Lower lobe of right lung (tissue), 2 donors: ENCODE measurements around the gene TMC5. TPM values are rescaled to one million over a fixed set of nuclear protein-coding genes. Genes with fewer than 3 reads are reported as not detected.

ENCODE experiments used
- ATAC-seq, 2 donors: fragments of 200-7000 bp; cut with Tn5 transposase; one replicate each; pipeline ENCODE4 v1.9.1; 2020 to 2022; ENCODE audit warnings: mild to moderate bottlenecking in 2 of 2, moderate library complexity in 2 of 2
- DNase-seq: peaks from one replicate; pipeline ENCODE4 v3.0.0-alpha.2; 2020
- H3K27ac ChIP-seq: fragments of 200-600 bp; one replicate; pipeline ENCODE4 v1.8.0; 2022
- H3K27me3 ChIP-seq: fragments of 200-600 bp; one replicate; pipeline ENCODE4 v1.8.0; 2022; ENCODE audit warnings: low read depth
- H3K36me3 ChIP-seq: fragments of 200-600 bp; one replicate; pipeline ENCODE4 v1.8.0; 2022; ENCODE audit warnings: mild to moderate bottlenecking
- H3K4me1 ChIP-seq: fragments of 200-600 bp; one replicate; pipeline ENCODE4 v1.8.0; 2022
- H3K4me3 ChIP-seq: fragments of 200-600 bp; one replicate; pipeline ENCODE4 v1.8.0; 2022; ENCODE audit warnings: mild to moderate bottlenecking
- H3K9me3 ChIP-seq: fragments of 200-600 bp; one replicate; pipeline ENCODE4 v1.8.0; 2022
- intact Hi-C: fragments of 100-400 bp; cut with DNase I; formaldehyde crosslinking; loops from one replicate; pipeline ENCODE4 v1.11.0; 2022
- total RNA-seq: library from RNA; stranded (reverse); fragmentation: NEBNext Ultra II Directional; extraction: Animal tissue kit (Norgen Biotek cat#: 25700); gene quantifications from one replicate; pipeline ENCODE4 v1.2.1, GENCODE V29; 2021
- TF ChIP-seq, protein P1 (sequence below): fragments of 200-600 bp; IDR thresholded peaks from one replicate; pipeline ENCODE4 v1.8.0; 2022; ENCODE audit warnings: antibody characterized with exemption, mild to moderate bottlenecking
- donor health status: DM: no; HTN: yes; CAD: no; lungs with severe emphysema.

Gene TMC5
- total RNA-seq, 1 donor from 2014 or later: 62.1 TPM

DNA sequence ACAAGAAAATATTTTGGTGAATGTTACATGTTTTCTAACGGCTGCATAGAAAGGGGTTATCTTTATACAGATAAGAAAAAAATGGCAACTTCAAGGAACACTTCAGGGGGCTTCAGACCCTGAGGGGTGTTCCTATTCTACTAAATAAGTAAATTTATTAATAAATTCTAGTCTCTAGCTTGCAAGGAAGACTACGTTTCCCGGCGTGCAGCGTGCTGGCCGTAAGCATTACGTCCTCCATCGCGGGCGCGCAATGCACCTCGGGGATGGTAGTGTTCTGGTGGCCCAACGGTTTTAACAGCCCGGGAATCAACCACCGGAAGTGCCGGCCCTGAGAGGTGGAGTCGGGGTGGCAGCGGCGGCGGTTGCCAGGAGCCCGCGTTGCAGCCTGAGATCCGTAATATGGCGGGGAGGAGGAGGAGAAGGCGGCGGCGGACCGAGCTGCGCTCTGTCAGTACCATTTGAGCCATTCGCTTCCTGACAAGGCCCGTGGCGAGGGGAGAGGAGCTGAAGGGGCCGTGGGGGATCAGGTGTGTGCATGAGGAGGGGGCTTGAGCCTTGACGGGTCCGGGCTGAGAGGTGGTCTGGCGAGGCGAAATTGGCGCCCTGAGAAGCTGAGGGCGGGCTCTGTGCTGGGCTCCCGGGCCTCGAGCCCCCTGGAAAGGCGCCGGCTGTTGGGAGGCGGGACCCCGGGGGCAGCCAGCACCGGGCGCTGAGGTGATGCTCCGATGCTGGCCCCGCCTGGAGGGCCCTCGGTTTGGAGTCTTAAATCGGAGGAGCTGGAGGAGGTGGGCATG is 106.1 kb downstream of the TMC5 start, which contains the start of gene CCP110:
CCP110 (plus strand) TSS at position 384 of the 797 bp plus-strand sequence. CDS start 3,940 bp downstream, outside the sequence.
- peak; percentile 99 for DNase-seq
- Histone ChIP-seq H3K27me3 (no peaks in the 10 kb centered on the region), H3K4me3 (peak within 1 kb of the TSS; percentile 94), H3K36me3 (peaks cover 11% of the 10 kb centered on the region), H3K4me1 (peaks cover 52% of the 10 kb centered on the region), H3K9me3 (no peaks in the 10 kb centered on the region), H3K27ac (peak within 1 kb of the TSS; percentile 90)
- peak; percentile 90 to 94 for ATAC-seq
- TF ChIP-seq, protein P1, sequence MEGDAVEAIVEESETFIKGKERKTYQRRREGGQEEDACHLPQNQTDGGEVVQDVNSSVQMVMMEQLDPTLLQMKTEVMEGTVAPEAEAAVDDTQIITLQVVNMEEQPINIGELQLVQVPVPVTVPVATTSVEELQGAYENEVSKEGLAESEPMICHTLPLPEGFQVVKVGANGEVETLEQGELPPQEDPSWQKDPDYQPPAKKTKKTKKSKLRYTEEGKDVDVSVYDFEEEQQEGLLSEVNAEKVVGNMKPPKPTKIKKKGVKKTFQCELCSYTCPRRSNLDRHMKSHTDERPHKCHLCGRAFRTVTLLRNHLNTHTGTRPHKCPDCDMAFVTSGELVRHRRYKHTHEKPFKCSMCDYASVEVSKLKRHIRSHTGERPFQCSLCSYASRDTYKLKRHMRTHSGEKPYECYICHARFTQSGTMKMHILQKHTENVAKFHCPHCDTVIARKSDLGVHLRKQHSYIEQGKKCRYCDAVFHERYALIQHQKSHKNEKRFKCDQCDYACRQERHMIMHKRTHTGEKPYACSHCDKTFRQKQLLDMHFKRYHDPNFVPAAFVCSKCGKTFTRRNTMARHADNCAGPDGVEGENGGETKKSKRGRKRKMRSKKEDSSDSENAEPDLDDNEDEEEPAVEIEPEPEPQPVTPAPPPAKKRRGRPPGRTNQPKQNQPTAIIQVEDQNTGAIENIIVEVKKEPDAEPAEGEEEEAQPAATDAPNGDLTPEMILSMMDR: no peak
- intact Hi-C loops: no loop called here

GRCh38 chr16:19524356-19524615 is 106.6 kb downstream of the TMC5 start:
- Histone ChIP-seq H3K36me3 (peaks cover 16% of the 10 kb centered on the region), H3K9me3 (no peaks in the 10 kb centered on the region), H3K27ac (peak overlapping the region; percentile 90), H3K4me3 (peak overlapping the region; percentile 94), H3K4me1 (peaks cover 46% of the 10 kb centered on the region), H3K27me3 (no peaks in the 10 kb centered on the region)
- intact Hi-C loops: no loop called here
- DNase-seq (no peak), ATAC-seq (peak in 1 of 2 donors; percentile 0)
- TF ChIP-seq, protein P1: no peak

- intact Hi-C loops: no loop called here
- TF ChIP-seq, protein P1: no peak
- ATAC-seq: no peak
- Histone ChIP-seq H3K27ac (peak overlapping the region; percentile 90), H3K27me3 (no peaks in the 10 kb centered on the region), H3K4me1 (peaks cover 41% of the 10 kb centered on the region), H3K36me3 (peaks cover 21% of the 10 kb centered on the region), H3K4me3 (peak overlapping the region; percentile 94), H3K9me3 (no peaks in the 10 kb centered on the region)
- DNase-seq: no peak
Measured at GRCh38 chr16:19524616-19525384, 107.1 kb downstream of the TMC5 start.

GRCh38 chr16:19525385-19525723 is 107.7 kb downstream of the TMC5 start:
- no peak overlapping the region for H3K27ac ChIP-seq
- H3K9me3 ChIP-seq: no peaks in the 10 kb centered on the region
- peaks cover 36% of the 10 kb centered on the region for H3K4me1 ChIP-seq
- DNase-seq (no peak), ATAC-seq (no peak)
- TF ChIP-seq, protein P1: no peak
- intact Hi-C loops: no loop called here
- H3K27me3 ChIP-seq: no peaks in the 10 kb centered on the region
- peak overlapping the region; percentile 94 for H3K4me3 ChIP-seq
- H3K36me3 ChIP-seq: peaks cover 25% of the 10 kb centered on the region

GRCh38 chr16:19527161-19527560 is 109.5 kb downstream of the TMC5 start:
- Histone ChIP-seq H3K4me3 (no peak overlapping the region), H3K27ac (no peak overlapping the region), H3K27me3 (no peaks in the 10 kb centered on the region), H3K36me3 (peaks cover 41% of the 10 kb centered on the region), H3K4me1 (peaks cover 26% of the 10 kb centered on the region), H3K9me3 (no peaks in the 10 kb centered on the region)
- intact Hi-C loops: no loop called here
- TF ChIP-seq, protein P1: no peak
- ATAC-seq: no peak
- no peak for DNase-seq
